IMR-90 (cell line): ENCODE measurements around the gene GPC4. TPM values are rescaled to one million over a fixed set of nuclear protein-coding genes. Genes with fewer than 3 reads are reported as not detected.

Experiments
- ATAC-seq: fragments of 200-7000 bp; cut with Tn5 transposase; 2 replicates; pipeline ENCODE4 v1.9.1; 2020; ENCODE audit warnings: low read depth, mild to moderate bottlenecking, moderate library complexity
- BruUV-seq: library from RNA; stranded (reverse); fragments of 400-500 nt; replicated peaks from 2 replicates; lab custom pipeline; 2021; lab: Mats Ljungman, UMichigan
- CTCF ChIA-PET: fragments of 300-600 bp; formaldehyde crosslinking; extraction: SDS; loops from one replicate; lab custom pipeline; 2021; ENCODE audit warnings: antibody characterized with exemption; lab: Yijun Ruan, JAX
- POLR2A ChIA-PET: fragments of 300-600 bp; sonication (Branson Sonifier 250); formaldehyde crosslinking; loops from one replicate; lab custom pipeline; 2022; ENCODE audit warnings: antibody characterized with exemption; ENCODE audit not compliant: unreplicated experiment; lab: Charles Lee
- DNase-seq: peaks from one replicate; pipeline ENCODE4 v3.0.0; 2013
- H2AFZ ChIP-seq: replicated peaks from 2 replicates; pipeline ENCODE3; 2013; ENCODE audit warnings: low read length, mild to moderate bottlenecking; ENCODE audit not compliant: poor library complexity
- H2AK5ac ChIP-seq: 2 replicates; pipeline ENCODE4 v1.6.1; 2013; ENCODE audit warnings: low read depth, low read length, inconsistent platforms
- H2AK9ac ChIP-seq: replicated peaks from 2 replicates; pipeline ENCODE3; 2013; ENCODE audit warnings: mild to moderate bottlenecking, low read depth, low read length, moderate library complexity; ENCODE audit not compliant: poor library complexity
- H2BK120ac ChIP-seq: 2 replicates; pipeline ENCODE4 v1.6.1; 2013; ENCODE audit warnings: low read depth, low read length, inconsistent platforms
- H2BK15ac ChIP-seq: 3 replicates; pipeline ENCODE4 v1.6.1; 2013; ENCODE audit warnings: low read depth, low read length, inconsistent platforms
- H2BK20ac ChIP-seq: 2 replicates; pipeline ENCODE4 v1.6.1; 2013; ENCODE audit warnings: low read depth, mild to moderate bottlenecking, inconsistent platforms, low read length, moderate library complexity
- H2BK5ac ChIP-seq: 2 replicates; pipeline ENCODE4 v1.6.1; 2013; ENCODE audit warnings: mild to moderate bottlenecking, low read depth, low read length, inconsistent platforms; ENCODE audit not compliant: poor library complexity, severe bottlenecking
- H3K14ac ChIP-seq: replicated peaks from 2 replicates; pipeline ENCODE4 v1.6.1; 2013; ENCODE audit warnings: low read depth, low read length, inconsistent platforms
- H3K18ac ChIP-seq: 2 replicates; pipeline ENCODE4 v1.6.1; 2013; ENCODE audit warnings: low read depth, low read length, control low read depth
- H3K23ac ChIP-seq: 2 replicates; pipeline ENCODE4 v1.6.1; 2013; ENCODE audit warnings: low read depth, low read length, inconsistent platforms
- H3K27ac ChIP-seq: 2 replicates; pipeline ENCODE4 v1.5.1; 2013; ENCODE audit warnings: mild to moderate bottlenecking, control low read depth, low read length; ENCODE audit not compliant: insufficient read depth
- H3K27me3 ChIP-seq: 2 replicates; pipeline ENCODE4 v1.6.1; 2013; ENCODE audit warnings: low read length; ENCODE audit not compliant: control insufficient read depth, insufficient read depth
- H3K36me3 ChIP-seq: 2 replicates; pipeline ENCODE4 v1.6.1; 2013; ENCODE audit warnings: low read length, mixed read lengths; ENCODE audit not compliant: control insufficient read depth, insufficient read depth
- H3K4ac ChIP-seq: 2 replicates; pipeline ENCODE4 v1.6.1; 2013; ENCODE audit warnings: low read depth, low read length, inconsistent platforms
- H3K4me1 ChIP-seq: 2 replicates; pipeline ENCODE4 v1.6.1; 2013; ENCODE audit warnings: low read length, mixed read lengths; ENCODE audit not compliant: control insufficient read depth, insufficient read depth
- H3K4me2 ChIP-seq: 2 replicates; pipeline ENCODE4 v1.6.1; 2013; ENCODE audit warnings: low read depth, mild to moderate bottlenecking, control low read depth, low read length, moderate library complexity
- H3K4me3 ChIP-seq: 2 replicates; pipeline ENCODE4 v1.5.1; 2013; ENCODE audit warnings: low read depth, mild to moderate bottlenecking, control low read depth, low read length, moderate library complexity; ENCODE audit not compliant: insufficient read depth
- H3K56ac ChIP-seq: 2 replicates; pipeline ENCODE4 v1.6.1; 2013; ENCODE audit warnings: low read length, inconsistent platforms; ENCODE audit not compliant: insufficient read depth; ENCODE audit errors: extremely low read depth
- H3K79me1 ChIP-seq, 2 experiments: 2 replicates each; pipeline ENCODE4 v1.6.1; 2013; ENCODE audit warnings: low read length in 2 of 2, inconsistent platforms in 1 of 2, low read depth in 1 of 2
- H3K9ac ChIP-seq: 2 replicates; pipeline ENCODE4 v1.6.1; 2013; ENCODE audit warnings: low read depth, low read length, control low read depth
- H3K9me1 ChIP-seq: 2 replicates; pipeline ENCODE4 v1.6.1; 2013; ENCODE audit warnings: low read length, inconsistent platforms; ENCODE audit not compliant: insufficient read depth
- H3K9me3 ChIP-seq: 2 replicates; pipeline ENCODE4 v1.6.1; 2013; ENCODE audit warnings: low read length; ENCODE audit not compliant: control insufficient read depth, insufficient read depth
- H4K20me1 ChIP-seq: 2 replicates; pipeline ENCODE4 v1.6.1; 2013; ENCODE audit warnings: low read length, inconsistent platforms; ENCODE audit not compliant: insufficient read depth
- H4K5ac ChIP-seq: 2 replicates; pipeline ENCODE4 v1.6.1; 2013; ENCODE audit warnings: mild to moderate bottlenecking, low read depth, low read length, control low read depth
- H4K8ac ChIP-seq, 2 experiments: 2 replicates each; pipeline ENCODE4 v1.6.1; 2013; ENCODE audit warnings: low read depth in 2 of 2, low read length in 2 of 2, control low read depth in 1 of 2, inconsistent platforms in 1 of 2
- H4K91ac ChIP-seq: 2 replicates; pipeline ENCODE4 v1.6.1; 2013; ENCODE audit warnings: low read depth, low read length, inconsistent platforms; ENCODE audit not compliant: insufficient read depth
- MAZ ChIP-seq: IDR thresholded peaks from 2 replicates; pipeline ENCODE4 v1.6.1; 2012; ENCODE audit warnings: low read depth, mild to moderate bottlenecking, low read length, improper control_type of control experiment, moderate library complexity, borderline replicate concordance
- NFE2L2 ChIP-seq: fragments of 150-350 bp; IDR thresholded peaks from 2 replicates; pipeline ENCODE4 v1.6.1; 2016; ENCODE audit warnings: low read depth, mild to moderate bottlenecking, low read length
- POLR2A ChIP-seq: IDR thresholded peaks from 2 replicates; pipeline ENCODE4 v1.6.1; 2012; ENCODE audit warnings: mild to moderate bottlenecking, low read depth, low read length
- RAD21 ChIP-seq: IDR thresholded peaks from 2 replicates; pipeline ENCODE4 v1.6.1; 2012; ENCODE audit warnings: low read length, improper control_type of control experiment
- RCOR1 ChIP-seq: IDR thresholded peaks from 2 replicates; pipeline ENCODE4 v1.6.1; 2012; ENCODE audit warnings: mild to moderate bottlenecking, low read length, improper control_type of control experiment; ENCODE audit not compliant: insufficient replicate concordance
- WGBS, 2 experiments: methylation state at CpG; one replicate each; pipeline versions ENCODE4 v1.1.5 to v1.1.7; 2013; ENCODE audit warnings: missing lambda C conversion rate in 2 of 2; ENCODE audit not compliant: insufficient read length in 1 of 2; ENCODE audit errors: extremely low coverage in 2 of 2; 5-methylcytosine and 5-hydroxymethylcytosine counted together
- dilution Hi-C: fragments of 300-500 bp; cut with HindIII; formaldehyde crosslinking; loops from one replicate; pipeline ENCODE4 v1.14.3; 2018; ENCODE audit warnings: low sequenced_read_pairs; ENCODE audit not compliant: unreplicated experiment
- in situ Hi-C: fragments of 300-500 bp; cut with MboI; formaldehyde crosslinking; loops from 3 replicates; pipeline ENCODE4 v1.14.3; 2019; ENCODE audit warnings: low sequenced_read_pairs, inconsistent platforms, mixed read lengths
- intact Hi-C: fragments of 100-400 bp; cut with micrococcal nuclease; formaldehyde crosslinking; loops from 2 replicates; pipeline ENCODE4 v1.10.0; 2022
- polyA plus RNA-seq, 3 experiments: library from polyadenylated mRNA; depleted of rRNA; stranded (reverse); fragments of >200 nt; gene quantifications; 2 replicates each; pipeline ENCODE4 v1.2.3, GENCODE V29; 2012; ENCODE audit warnings: low replicate concordance in 1 of 3
- total RNA-seq: library from RNA; depleted of rRNA; stranded (reverse); fragments of >200 nt; gene quantifications from 2 replicates; pipeline ENCODE4 v1.2.3, GENCODE V29; 2012
- TF ChIP-seq, protein P1 (sequence below): fragments of 150-350 bp; IDR thresholded peaks from 2 replicates; pipeline ENCODE4 v1.6.1; 2017; ENCODE audit warnings: mild to moderate bottlenecking, antibody characterized with exemption, low read length, low read depth

Gene GPC4
- total and polyA plus RNA-seq, 2 of the 4 experiments (the other 2 are of a cell fraction), result 0.54 to 1.6 TPM

DNA sequence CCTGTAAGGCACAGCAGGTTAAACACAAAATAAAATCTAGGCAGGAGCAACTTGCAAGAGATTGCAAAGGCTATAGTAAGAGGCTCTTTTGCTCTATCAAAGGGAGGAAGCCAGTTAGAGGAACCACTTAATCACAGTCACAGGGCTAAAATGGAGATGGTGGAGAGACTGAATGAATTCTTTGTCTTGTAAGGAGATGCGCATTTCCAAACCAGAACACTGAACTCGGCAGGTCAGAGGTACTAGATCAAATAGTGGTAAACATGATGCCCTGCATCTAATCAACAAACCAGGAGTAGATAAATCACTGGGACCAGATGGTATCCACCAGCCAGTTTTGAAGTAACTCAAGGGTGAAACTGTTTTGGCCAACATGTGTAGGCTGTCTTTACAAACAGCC is 55.8 kb downstream of the GPC4 start:
- Histone ChIP-seq H3K14ac (no peak overlapping the region), H2BK15ac (no peak overlapping the region), H3K27ac (no peak overlapping the region), H3K79me1 (no peaks in the 10 kb centered on the region), H3K9me3 (no peaks in the 10 kb centered on the region), H2AFZ (no peak overlapping the region), H2AK9ac (no peak overlapping the region), H3K56ac (no peak overlapping the region), H3K23ac (no peak overlapping the region), H4K20me1 (no peaks in the 10 kb centered on the region), H3K4me3 (no peak overlapping the region), H3K4me1 (no peaks in the 10 kb centered on the region), H2BK20ac (no peak overlapping the region), H2BK120ac (no peak overlapping the region), H3K9me1 (no peaks in the 10 kb centered on the region), H2AK5ac (no peak overlapping the region), H3K27me3 (peaks cover 4% of the 10 kb centered on the region), H3K18ac (no peak overlapping the region), H3K4ac (no peak overlapping the region), H2BK5ac (no peak overlapping the region), H3K4me2 (no peak overlapping the region), H4K8ac (no peak overlapping the region), H4K5ac (no peak overlapping the region), H3K36me3 (no peaks in the 10 kb centered on the region), H4K91ac (no peak overlapping the region), H3K9ac (no peak overlapping the region)
- ChIA-PET POLR2A (no interaction called here), CTCF (no interaction called here)
- BruUV-seq, result no TSS peak
- DNase-seq (no peak), ATAC-seq (no peak)
- TF ChIP-seq RCOR1 (no peak), POLR2A (no peak), MAZ (no peak), RAD21 (no peak), NFE2L2 (no peak)
- TF ChIP-seq, protein P1, sequence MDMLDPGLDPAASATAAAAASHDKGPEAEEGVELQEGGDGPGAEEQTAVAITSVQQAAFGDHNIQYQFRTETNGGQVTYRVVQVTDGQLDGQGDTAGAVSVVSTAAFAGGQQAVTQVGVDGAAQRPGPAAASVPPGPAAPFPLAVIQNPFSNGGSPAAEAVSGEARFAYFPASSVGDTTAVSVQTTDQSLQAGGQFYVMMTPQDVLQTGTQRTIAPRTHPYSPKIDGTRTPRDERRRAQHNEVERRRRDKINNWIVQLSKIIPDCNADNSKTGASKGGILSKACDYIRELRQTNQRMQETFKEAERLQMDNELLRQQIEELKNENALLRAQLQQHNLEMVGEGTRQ, result no peak
- WGBS, 2 experiments, result no CpG with 5 or more reads among the region's 2 CpGs
- intact Hi-C loops (no loop called here), in situ Hi-C loops (no loop called here), dilution Hi-C loops (no loop called here)
